ENCODE results near the gene SLC35D1.

The SLC35D1 gene

GRCh38 chr1:66984491-66984890 is 69.5 kb downstream of the SLC35D1 start:
- Histone ChIP-seq H4K12ac (ENCODE audit: low read depth, low read length) (no peak overlapping the region), H2AK5ac (ENCODE audit: low read length) (no peak overlapping the region), H2BK12ac (ENCODE audit: low read length) (no peak overlapping the region), H3K23ac (ENCODE audit: low read length) (no peak overlapping the region), H3K79me1 (ENCODE audit: low read length) (no peaks in the 10 kb centered on the region), H3K18ac (ENCODE audit: low read length) (no peak overlapping the region), H3K9me3 (ENCODE audit: insufficient read depth, low read depth, low read length) (no peaks in the 10 kb centered on the region), H2AFZ (ENCODE audit: insufficient read depth, low read length, poor library complexity) (no peak overlapping the region), H3K79me2 (ENCODE audit: control insufficient read depth, insufficient read depth, low read length, poor library complexity) (no peaks in the 10 kb centered on the region), H4K91ac (ENCODE audit: low read depth, low read length) (no peak overlapping the region), H2BK120ac (ENCODE audit: insufficient read depth, low read length, poor library complexity) (no peak overlapping the region), H3K4me1 (ENCODE audit: control insufficient read depth in 1 of 2, insufficient read depth in 2 of 2, low read length in 2 of 2) (no peaks in the 10 kb centered on the region), H3K4me2 (ENCODE audit: low read length) (no peak overlapping the region), H3K4ac (ENCODE audit: low read depth, low read length) (no peak overlapping the region), H3K9ac (ENCODE audit: low read length) (no peak overlapping the region), H3K36me3 (ENCODE audit: control insufficient read depth in 1 of 2, insufficient read depth in 2 of 2, low read length in 2 of 2) (peaks cover 9 to 10% of the 10 kb centered on the region in 2 experiments), H4K8ac (ENCODE audit: low read depth, low read length) (no peak overlapping the region), H3K27me3 (ENCODE audit: insufficient read depth, low read length) (no peaks in the 10 kb centered on the region), H2BK5ac (ENCODE audit: low read depth, low read length, poor library complexity) (no peak overlapping the region), H3K4me3 (ENCODE audit: low read depth, low read length) (no peak overlapping the region), H3K27ac (ENCODE audit: low read depth, low read length) (no peak overlapping the region), H3K14ac (ENCODE audit: low read length) (no peak overlapping the region)
- no peak for DNase-seq
- no CpG with 5 or more reads among the region's 1 CpG for WGBS (ENCODE audit: extremely low coverage, insufficient coverage, insufficient read length)

GRCh38 chr1:66982561-66983260 is 71.2 kb downstream of the SLC35D1 start:
- H4K8ac ChIP-seq (ENCODE audit: low read depth, low read length), result no peak overlapping the region
- no CpG with 5 or more reads among the region's 4 CpGs for WGBS (ENCODE audit: extremely low coverage, insufficient coverage, insufficient read length)
- H3K14ac ChIP-seq (ENCODE audit: low read length), result no peak overlapping the region

GRCh38 chr1:66981679-66982078 is 72.3 kb downstream of the SLC35D1 start:
- H3K4me1 ChIP-seq (ENCODE audit: control insufficient read depth in 1 of 2, insufficient read depth in 2 of 2, low read length in 2 of 2), result no peaks in the 10 kb centered on the region
- no peak overlapping the region for H2BK5ac ChIP-seq (ENCODE audit: low read depth, low read length, poor library complexity)
- no peak overlapping the region for H2BK12ac ChIP-seq (ENCODE audit: low read length)
- no peak overlapping the region for H4K8ac ChIP-seq (ENCODE audit: low read depth, low read length)
- no peaks in the 10 kb centered on the region for H3K9me3 ChIP-seq (ENCODE audit: insufficient read depth, low read depth, low read length)
- no CpG with 5 or more reads among the region's 4 CpGs for WGBS (ENCODE audit: extremely low coverage, insufficient coverage, insufficient read length)
- H4K12ac ChIP-seq (ENCODE audit: low read depth, low read length), result no peak overlapping the region
- H3K4me3 ChIP-seq (ENCODE audit: low read depth, low read length), result no peak overlapping the region
- H2BK120ac ChIP-seq (ENCODE audit: insufficient read depth, low read length, poor library complexity), result no peak overlapping the region
- H3K27me3 ChIP-seq (ENCODE audit: insufficient read depth, low read length), result no peaks in the 10 kb centered on the region
- DNase-seq, result no peak
- no peak overlapping the region for H2AK5ac ChIP-seq (ENCODE audit: low read length)
- H3K18ac ChIP-seq (ENCODE audit: low read length), result no peak overlapping the region
- H3K14ac ChIP-seq (ENCODE audit: low read length), result no peak overlapping the region
- H4K91ac ChIP-seq (ENCODE audit: low read depth, low read length), result no peak overlapping the region
- no peak overlapping the region for H3K23ac ChIP-seq (ENCODE audit: low read length)
- H3K27ac ChIP-seq (ENCODE audit: low read depth, low read length), result no peak overlapping the region
- H3K36me3 ChIP-seq (ENCODE audit: control insufficient read depth in 1 of 2, insufficient read depth in 2 of 2, low read length in 2 of 2), result peaks cover 9 to 11% of the 10 kb centered on the region in 2 experiments
- no peak overlapping the region for H2AFZ ChIP-seq (ENCODE audit: insufficient read depth, low read length, poor library complexity)
- no peaks in the 10 kb centered on the region for H3K79me1 ChIP-seq (ENCODE audit: low read length)
- no peak overlapping the region for H3K4ac ChIP-seq (ENCODE audit: low read depth, low read length)
- no peaks in the 10 kb centered on the region for H3K79me2 ChIP-seq (ENCODE audit: control insufficient read depth, insufficient read depth, low read length, poor library complexity)
- no peak overlapping the region for H3K9ac ChIP-seq (ENCODE audit: low read length)
- no peak overlapping the region for H3K4me2 ChIP-seq (ENCODE audit: low read length)

More at GRCh38 chr1:66982561-66983260, 71.2 kb downstream of the SLC35D1 start:
- H3K4ac ChIP-seq (ENCODE audit: low read depth, low read length), result no peak overlapping the region
- no peak overlapping the region for H3K27ac ChIP-seq (ENCODE audit: low read depth, low read length)
- H4K12ac ChIP-seq (ENCODE audit: low read depth, low read length), result no peak overlapping the region
- H2AFZ ChIP-seq (ENCODE audit: insufficient read depth, low read length, poor library complexity), result no peak overlapping the region
- no peaks in the 10 kb centered on the region for H3K27me3 ChIP-seq (ENCODE audit: insufficient read depth, low read length)
- H2BK120ac ChIP-seq (ENCODE audit: insufficient read depth, low read length, poor library complexity), result no peak overlapping the region
- H3K79me1 ChIP-seq (ENCODE audit: low read length), result no peaks in the 10 kb centered on the region
- H3K79me2 ChIP-seq (ENCODE audit: control insufficient read depth, insufficient read depth, low read length, poor library complexity), result no peaks in the 10 kb centered on the region
- DNase-seq, result no peak
- no peak overlapping the region for H3K4me2 ChIP-seq (ENCODE audit: low read length)
- no peak overlapping the region for H3K4me3 ChIP-seq (ENCODE audit: low read depth, low read length)
- H3K36me3 ChIP-seq (ENCODE audit: control insufficient read depth in 1 of 2, insufficient read depth in 2 of 2, low read length in 2 of 2), result peaks cover 6 to 9% of the 10 kb centered on the region in 2 experiments
- H3K4me1 ChIP-seq (ENCODE audit: control insufficient read depth in 1 of 2, insufficient read depth in 2 of 2, low read length in 2 of 2), result no peaks in the 10 kb centered on the region
- H2BK5ac ChIP-seq (ENCODE audit: low read depth, low read length, poor library complexity), result no peak overlapping the region
- H2BK12ac ChIP-seq (ENCODE audit: low read length), result no peak overlapping the region
- no peak overlapping the region for H3K18ac ChIP-seq (ENCODE audit: low read length)
- no peak overlapping the region for H3K23ac ChIP-seq (ENCODE audit: low read length)
- H3K9ac ChIP-seq (ENCODE audit: low read length), result no peak overlapping the region
- H4K91ac ChIP-seq (ENCODE audit: low read depth, low read length), result no peak overlapping the region
- H2AK5ac ChIP-seq (ENCODE audit: low read length), result no peak overlapping the region
- H3K9me3 ChIP-seq (ENCODE audit: insufficient read depth, low read depth, low read length), result no peaks in the 10 kb centered on the region

GRCh38 chr1:66980745-66981367 is 73.1 kb downstream of the SLC35D1 start:
- no peaks in the 10 kb centered on the region for H3K79me2 ChIP-seq (ENCODE audit: control insufficient read depth, insufficient read depth, low read length, poor library complexity)
- DNase-seq, result peak in 1 of 2 donors; percentile 35
- no peak overlapping the region for H3K18ac ChIP-seq (ENCODE audit: low read length)
- no peaks in the 10 kb centered on the region for H3K79me1 ChIP-seq (ENCODE audit: low read length)
- peaks cover 11% of the 10 kb centered on the region in 2 experiments for H3K36me3 ChIP-seq (ENCODE audit: control insufficient read depth in 1 of 2, insufficient read depth in 2 of 2, low read length in 2 of 2)
- H2BK5ac ChIP-seq (ENCODE audit: low read depth, low read length, poor library complexity), result no peak overlapping the region
- no peak overlapping the region for H3K27ac ChIP-seq (ENCODE audit: low read depth, low read length)
- H3K14ac ChIP-seq (ENCODE audit: low read length), result no peak overlapping the region
- H3K27me3 ChIP-seq (ENCODE audit: insufficient read depth, low read length), result no peaks in the 10 kb centered on the region
- H4K12ac ChIP-seq (ENCODE audit: low read depth, low read length), result no peak overlapping the region
- H3K4ac ChIP-seq (ENCODE audit: low read depth, low read length), result no peak overlapping the region
- H4K8ac ChIP-seq (ENCODE audit: low read depth, low read length), result no peak overlapping the region
- H3K4me1 ChIP-seq (ENCODE audit: control insufficient read depth in 1 of 2, insufficient read depth in 2 of 2, low read length in 2 of 2), result no peaks in the 10 kb centered on the region
- no peak overlapping the region for H2AFZ ChIP-seq (ENCODE audit: insufficient read depth, low read length, poor library complexity)
- no peak overlapping the region for H2AK5ac ChIP-seq (ENCODE audit: low read length)
- H2BK120ac ChIP-seq (ENCODE audit: insufficient read depth, low read length, poor library complexity), result no peak overlapping the region
- H2BK12ac ChIP-seq (ENCODE audit: low read length), result no peak overlapping the region
- H4K91ac ChIP-seq (ENCODE audit: low read depth, low read length), result no peak overlapping the region
- no CpG with 5 or more reads among the region's 1 CpG for WGBS (ENCODE audit: extremely low coverage, insufficient coverage, insufficient read length)
- no peak overlapping the region for H3K23ac ChIP-seq (ENCODE audit: low read length)
- no peaks in the 10 kb centered on the region for H3K9me3 ChIP-seq (ENCODE audit: insufficient read depth, low read depth, low read length)
- H3K4me2 ChIP-seq (ENCODE audit: low read length), result no peak overlapping the region
- no peak overlapping the region for H3K4me3 ChIP-seq (ENCODE audit: low read depth, low read length)
- no peak overlapping the region for H3K9ac ChIP-seq (ENCODE audit: low read length)
